DOHH2 (cell line): ENCODE results near the gene TTLL9.

Experiments used
- H3F3A ChIP-seq: fragments of 200-600 bp; sonication (generic), shearing (Covaris generic); 2 replicates; pipeline ENCODE4 v1.6.0; 2016; ENCODE audit warnings: antibody characterized with exemption, mild to moderate bottlenecking; ENCODE audit not compliant: control insufficient read depth, insufficient read depth
- H3K27ac ChIP-seq: fragments of 200-600 bp; sonication (generic); 2 replicates; pipeline ENCODE4 v1.5.1; 2014; ENCODE audit warnings: low read depth, mild to moderate bottlenecking, low read length, moderate library complexity
- H3K27me3 ChIP-seq: fragments of 200-600 bp; sonication (generic); 2 replicates; pipeline ENCODE4 v1.6.1; 2014; ENCODE audit warnings: mild to moderate bottlenecking, low read length, mixed read lengths; ENCODE audit not compliant: control insufficient read depth
- H3K36me3 ChIP-seq: fragments of 200-600 bp; sonication (generic); 2 replicates; pipeline ENCODE4 v1.6.1; 2014; ENCODE audit warnings: mild to moderate bottlenecking, low read length, moderate library complexity, mixed read lengths; ENCODE audit not compliant: control insufficient read depth
- H3K4me1 ChIP-seq: fragments of 200-600 bp; sonication (generic); 2 replicates; pipeline ENCODE4 v1.6.1; 2014; ENCODE audit warnings: mild to moderate bottlenecking, low read length, mixed read lengths; ENCODE audit not compliant: control insufficient read depth
- H3K4me2 ChIP-seq: fragments of 200-600 bp; sonication (generic); 2 replicates; pipeline ENCODE4 v1.6.0; 2014; ENCODE audit warnings: mild to moderate bottlenecking, low read length, moderate library complexity
- H3K4me3 ChIP-seq: fragments of 200-600 bp; sonication (generic); 2 replicates; pipeline ENCODE4 v1.5.1; 2014; ENCODE audit warnings: mild to moderate bottlenecking, low read length, mixed read lengths
- H3K79me2 ChIP-seq: fragments of 200-600 bp; sonication (generic); 2 replicates; pipeline ENCODE4 v1.6.1; 2014; ENCODE audit warnings: mild to moderate bottlenecking, low read length, mixed read lengths; ENCODE audit not compliant: control insufficient read depth
- H3K9me2 ChIP-seq: fragments of 200-600 bp; sonication (generic); replicated peaks from 2 replicates; pipeline ENCODE4 v1.6.1; 2014; ENCODE audit warnings: mild to moderate bottlenecking, low read length, mixed read lengths; ENCODE audit not compliant: control insufficient read depth
- H3K9me3 ChIP-seq: fragments of 200-600 bp; sonication (generic); 2 replicates; pipeline ENCODE4 v1.6.1; 2014; ENCODE audit warnings: antibody characterized with exemption, low read length, mixed read lengths; ENCODE audit not compliant: control insufficient read depth, insufficient read depth
- H4K20me1 ChIP-seq: fragments of 200-600 bp; sonication (generic); 2 replicates; pipeline ENCODE4 v1.6.0; 2014; ENCODE audit warnings: low read depth, mild to moderate bottlenecking, antibody characterized with exemption, low read length, moderate library complexity; ENCODE audit not compliant: control insufficient read depth, insufficient read depth
- EZH2phosphoT487 ChIP-seq: fragments of 200-600 bp; sonication (generic); IDR thresholded peaks from 2 replicates; pipeline ENCODE4 v1.6.1; 2017; ENCODE audit warnings: borderline replicate concordance, mild to moderate bottlenecking, antibody characterized with exemption, low read length, moderate library complexity, mixed read lengths
- TF ChIP-seq, protein P1 (sequence below): fragments of 200-600 bp; sonication (generic); IDR thresholded peaks from one replicate; pipeline ENCODE4 v1.5.1; 2014; ENCODE audit warnings: antibody characterized with exemption, mild to moderate bottlenecking, low read depth, low read length; ENCODE audit not compliant: poor library complexity, severe bottlenecking

TTLL9 gene

DNA sequence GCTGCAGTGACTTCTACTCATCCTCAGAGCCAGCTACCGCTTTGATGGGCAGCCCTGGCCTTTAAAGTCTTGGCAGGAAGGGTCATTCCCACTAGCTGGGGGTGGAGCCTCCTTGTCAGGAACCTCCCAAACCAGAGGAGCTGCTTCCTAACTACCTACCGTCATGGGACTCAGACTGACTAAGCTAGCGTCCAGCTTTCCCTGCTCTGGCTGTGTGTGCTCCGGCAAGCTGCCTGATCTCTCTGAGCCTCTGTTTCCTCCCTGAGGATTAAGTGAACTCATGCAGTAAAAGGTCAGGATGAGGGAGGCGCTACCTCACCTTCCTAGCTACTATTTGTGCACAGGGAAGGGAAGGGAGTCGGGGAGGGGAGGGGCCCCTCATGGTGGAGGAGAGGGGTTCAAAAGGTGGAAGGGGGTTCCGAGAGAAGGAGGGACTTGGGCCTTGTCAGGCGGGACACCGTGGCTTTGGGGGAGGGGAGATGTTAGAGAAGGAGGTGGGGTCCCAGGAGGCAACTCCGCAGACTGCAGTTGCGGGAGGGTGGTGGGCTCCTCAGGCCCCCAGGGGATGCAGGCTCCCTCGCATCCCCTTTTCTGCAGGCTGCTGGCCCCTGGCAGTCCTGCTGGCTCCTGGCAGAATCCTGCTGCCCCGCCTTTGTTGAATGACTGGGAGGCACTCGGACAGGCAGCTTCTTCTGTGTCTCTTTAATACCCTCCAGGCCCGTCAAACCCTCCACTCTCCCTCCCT, 9.9 kb upstream of the TTLL9 start:
- no peaks in the 10 kb centered on the region for H4K20me1 ChIP-seq
- no peaks in the 10 kb centered on the region for H3F3A ChIP-seq
- H3K4me1 ChIP-seq = peaks cover 7% of the 10 kb centered on the region
- peak overlapping the region; percentile 76 for H3K4me3 ChIP-seq
- H3K27ac ChIP-seq = no peak overlapping the region
- H3K9me3 ChIP-seq = no peaks in the 10 kb centered on the region
- H3K79me2 ChIP-seq = no peaks in the 10 kb centered on the region
- H3K36me3 ChIP-seq = no peaks in the 10 kb centered on the region
- no peaks in the 10 kb centered on the region for H3K9me2 ChIP-seq
- H3K4me2 ChIP-seq = peak overlapping the region; percentile 94
- H3K27me3 ChIP-seq = peaks cover 48% of the 10 kb centered on the region
- TF ChIP-seq EZH2phosphoT487 = no peak
- TF ChIP-seq, protein P1, sequence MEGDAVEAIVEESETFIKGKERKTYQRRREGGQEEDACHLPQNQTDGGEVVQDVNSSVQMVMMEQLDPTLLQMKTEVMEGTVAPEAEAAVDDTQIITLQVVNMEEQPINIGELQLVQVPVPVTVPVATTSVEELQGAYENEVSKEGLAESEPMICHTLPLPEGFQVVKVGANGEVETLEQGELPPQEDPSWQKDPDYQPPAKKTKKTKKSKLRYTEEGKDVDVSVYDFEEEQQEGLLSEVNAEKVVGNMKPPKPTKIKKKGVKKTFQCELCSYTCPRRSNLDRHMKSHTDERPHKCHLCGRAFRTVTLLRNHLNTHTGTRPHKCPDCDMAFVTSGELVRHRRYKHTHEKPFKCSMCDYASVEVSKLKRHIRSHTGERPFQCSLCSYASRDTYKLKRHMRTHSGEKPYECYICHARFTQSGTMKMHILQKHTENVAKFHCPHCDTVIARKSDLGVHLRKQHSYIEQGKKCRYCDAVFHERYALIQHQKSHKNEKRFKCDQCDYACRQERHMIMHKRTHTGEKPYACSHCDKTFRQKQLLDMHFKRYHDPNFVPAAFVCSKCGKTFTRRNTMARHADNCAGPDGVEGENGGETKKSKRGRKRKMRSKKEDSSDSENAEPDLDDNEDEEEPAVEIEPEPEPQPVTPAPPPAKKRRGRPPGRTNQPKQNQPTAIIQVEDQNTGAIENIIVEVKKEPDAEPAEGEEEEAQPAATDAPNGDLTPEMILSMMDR = no peak

DNA sequence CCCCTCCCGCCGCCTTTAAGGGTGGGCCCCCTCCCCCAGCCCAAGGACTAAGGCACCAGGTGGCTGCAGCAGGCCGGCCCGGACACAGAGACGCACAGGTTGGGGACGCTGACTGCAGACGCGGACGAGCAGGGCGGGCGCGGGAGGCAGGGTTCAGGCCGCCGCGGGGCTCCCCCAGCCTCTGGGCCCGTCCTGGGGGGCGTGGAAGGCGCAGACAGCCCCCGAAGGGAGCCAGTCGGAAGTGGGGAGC, 9.4 kb upstream of the TTLL9 start:
- Histone ChIP-seq H3K9me3 (no peaks in the 10 kb centered on the region), H3F3A (no peaks in the 10 kb centered on the region), H3K4me3 (peak overlapping the region; percentile 76), H4K20me1 (no peaks in the 10 kb centered on the region), H3K27me3 (peaks cover 46% of the 10 kb centered on the region), H3K4me2 (peak overlapping the region; percentile 94), H3K9me2 (no peaks in the 10 kb centered on the region), H3K27ac (no peak overlapping the region), H3K79me2 (no peaks in the 10 kb centered on the region), H3K36me3 (no peaks in the 10 kb centered on the region), H3K4me1 (peaks cover 7% of the 10 kb centered on the region)
- TF ChIP-seq EZH2phosphoT487 = peak; percentile 75; the same call in 1 of the 2 replicates
- TF ChIP-seq, protein P1 = no peak

DNA sequence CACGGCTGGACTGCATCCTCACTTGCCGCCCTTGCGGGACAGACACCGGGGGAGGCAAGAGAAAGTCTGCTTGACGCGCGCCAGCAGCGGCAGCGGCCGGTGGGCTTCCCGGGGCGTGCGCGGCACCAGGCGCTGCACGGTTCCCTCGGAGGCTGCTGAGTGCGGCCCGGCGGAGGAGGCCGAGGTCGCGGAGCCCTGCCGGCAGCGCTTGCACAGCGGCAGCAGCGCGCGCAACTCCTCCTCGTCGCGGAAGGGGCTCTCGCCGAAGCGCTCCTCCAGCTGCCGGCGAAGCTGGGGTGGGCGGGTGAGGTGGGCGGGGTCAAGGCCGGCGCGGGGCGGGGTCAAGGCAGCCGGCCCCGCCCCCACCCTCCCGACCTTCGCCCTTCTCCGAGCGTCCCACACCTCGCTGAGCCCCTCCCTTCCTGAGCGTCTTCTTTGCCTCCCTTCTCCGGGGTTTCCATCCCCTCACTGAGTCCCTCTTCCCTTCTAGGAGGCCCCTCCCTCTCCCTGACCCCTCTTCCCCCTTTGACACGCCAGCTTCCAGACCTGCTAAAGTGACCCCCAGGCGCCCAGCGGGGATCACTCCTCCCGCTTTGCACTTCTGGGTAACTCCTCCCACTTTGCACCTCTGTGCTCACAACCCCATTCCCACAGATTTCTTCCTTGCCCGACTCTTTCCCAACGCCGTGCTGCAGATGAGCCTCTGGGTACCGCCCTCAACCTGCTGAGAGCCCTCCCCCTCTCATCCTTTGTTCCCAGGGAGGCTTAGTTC, 8.9 kb upstream of the TTLL9 start:
- Histone ChIP-seq H3K4me2 (peak overlapping the region; percentile 94), H3K27me3 (peaks cover 42% of the 10 kb centered on the region), H3K27ac (no peak overlapping the region)

More for the DNA sequence above, 8.9 kb upstream of the TTLL9 start:
- Histone ChIP-seq H3K36me3 (no peaks in the 10 kb centered on the region), H3K4me3 (peak overlapping the region; percentile 76), H3F3A (no peaks in the 10 kb centered on the region), H3K9me3 (no peaks in the 10 kb centered on the region), H3K4me1 (peaks cover 7% of the 10 kb centered on the region), H3K79me2 (no peaks in the 10 kb centered on the region), H3K9me2 (no peaks in the 10 kb centered on the region), H4K20me1 (no peaks in the 10 kb centered on the region)
- no peak; the same call in 1 of the 2 replicates for TF ChIP-seq EZH2phosphoT487
- TF ChIP-seq, protein P1 = no peak
